NCI-H1105 (cell line): ENCODE measurements around the gene EFEMP2.
A peak's percentile ranks its signal among the peaks of the same experiment; 100 is the strongest.

ENCODE experiments used
- DNase-seq: peaks from one replicate; lab custom pipeline; 2025; lab: John Stamatoyannopoulos, UW

The EFEMP2 gene

GRCh38 chr11:65885231-65885630, 12.6 kb upstream of the EFEMP2 start:
- DNase-seq: no peak

- peak; percentile 58 for DNase-seq
Measured at GRCh38 chr11:65884716-65885092, 12.1 kb upstream of the EFEMP2 start.

GRCh38 chr11:65883786-65884715, 11.5 kb upstream of the EFEMP2 start:
- DNase-seq: no peak

- DNase-seq: no peak
Measured at GRCh38 chr11:65883058-65883761, 10.6 kb upstream of the EFEMP2 start.

GRCh38 chr11:65882120-65883057, 9.8 kb upstream of the EFEMP2 start:
- DNase-seq: no peak

GRCh38 chr11:65880844-65881421, 8.3 kb upstream of the EFEMP2 start:
- no peak for DNase-seq

- no peak for DNase-seq
Measured at GRCh38 chr11:65880027-65880426, 7.4 kb upstream of the EFEMP2 start.

GRCh38 chr11:65879617-65880016, 7.0 kb upstream of the EFEMP2 start, which contains the start of gene CTSW:
CTSW (plus strand) TSS chr11:65879837; CDS start chr11:65879855, 18 bp downstream.
- DNase-seq: no peak

- peak; percentile 92 for DNase-seq
Measured at GRCh38 chr11:65873318-65874156, 937 bp upstream of the EFEMP2 start.

- no peak for DNase-seq
Measured at GRCh38 chr11:65871811-65872548, 620 bp downstream of the EFEMP2 start.

- DNase-seq: no peak
Measured at GRCh38 chr11:65870706-65871681, 1.6 kb downstream of the EFEMP2 start.

GRCh38 chr11:65870307-65870658, 2.3 kb downstream of the EFEMP2 start:
- no peak for DNase-seq

- DNase-seq: no peak
Measured at GRCh38 chr11:65869643-65870306, 2.8 kb downstream of the EFEMP2 start.

- no peak for DNase-seq
Measured at GRCh38 chr11:65868907-65869306, 3.7 kb downstream of the EFEMP2 start.

GRCh38 chr11:65868076-65868667, 4.4 kb downstream of the EFEMP2 start:
- DNase-seq: peak; percentile 70

- DNase-seq: peak; percentile 11
Measured at GRCh38 chr11:65867284-65868071, 5.1 kb downstream of the EFEMP2 start.
